GM23338 (cell line): ENCODE measurements around the gene ELP2. TPM values are rescaled to one million over a fixed set of nuclear protein-coding genes. Genes with fewer than 3 reads are reported as not detected.
A peak's percentile ranks its signal among the peaks of the same experiment; 100 is the strongest.

Experiments
- ATAC-seq: fragments of 200-7000 bp; cut with Tn5 transposase; 3 replicates; pipeline ENCODE4 v1.9.1; 2020
- DNase-seq: peaks from one replicate; pipeline ENCODE4 v3.0.0-alpha.2; 2015; ENCODE audit warnings: low spot score
- H2AFZ ChIP-seq: fragments of 200-600 bp; sonication (generic); 2 replicates; pipeline ENCODE4 v1.8.0; 2016; ENCODE audit warnings: antibody characterized with exemption, mild to moderate bottlenecking, moderate library complexity
- H3F3A ChIP-seq: fragments of 200-600 bp; sonication (generic); replicated peaks from 2 replicates; pipeline ENCODE4 v1.8.0; 2017; ENCODE audit warnings: antibody characterized with exemption, mixed run types, low read depth
- H3K27ac ChIP-seq: fragments of 200-600 bp; sonication (generic); 2 replicates; pipeline ENCODE4 v1.6.1; 2016; ENCODE audit warnings: low read depth
- H3K27me3 ChIP-seq: fragments of 200-600 bp; sonication (generic); 2 replicates; pipeline ENCODE4 v1.8.0; 2016; ENCODE audit warnings: mild to moderate bottlenecking, mixed run types, moderate library complexity; ENCODE audit not compliant: insufficient read depth
- H3K36me3 ChIP-seq: fragments of 200-600 bp; sonication (generic); 2 replicates; pipeline ENCODE4 v1.8.0; 2016; ENCODE audit warnings: mild to moderate bottlenecking; ENCODE audit not compliant: insufficient read depth
- H3K4me1 ChIP-seq: fragments of 200-600 bp; sonication (generic); 2 replicates; pipeline ENCODE4 v1.8.0; 2016; ENCODE audit warnings: mild to moderate bottlenecking, moderate library complexity; ENCODE audit not compliant: insufficient read depth
- H3K4me2 ChIP-seq: fragments of 200-600 bp; sonication (generic); 2 replicates; pipeline ENCODE4 v1.7.1; 2017; ENCODE audit warnings: mixed run types
- H3K4me3 ChIP-seq: fragments of 200-600 bp; sonication (generic); 2 replicates; pipeline ENCODE4 v1.6.1; 2016; ENCODE audit warnings: mixed run types
- H3K79me2 ChIP-seq: fragments of 200-600 bp; sonication (generic); replicated peaks from 2 replicates; pipeline ENCODE4 v1.8.0; 2017; ENCODE audit warnings: mild to moderate bottlenecking; ENCODE audit not compliant: insufficient read depth
- H3K9me2 ChIP-seq: fragments of 200-600 bp; sonication (generic); 2 replicates; pipeline ENCODE4 v1.8.0; 2017; ENCODE audit not compliant: insufficient read depth
- H4K20me1 ChIP-seq: fragments of 200-600 bp; sonication (generic); replicated peaks from 2 replicates; pipeline ENCODE4 v1.8.0; 2017; ENCODE audit warnings: mild to moderate bottlenecking; ENCODE audit not compliant: insufficient read depth
- H3K27ac Mint-ChIP-seq: 2 replicates; pipeline ENCODE4 v1.8.0; 2020; ENCODE audit warnings: inconsistent platforms, mild to moderate bottlenecking, moderate library complexity, mixed read lengths
- H3K27me3 Mint-ChIP-seq: 3 replicates; pipeline ENCODE4 v1.8.0; 2022; ENCODE audit warnings: low read depth, mild to moderate bottlenecking, moderate library complexity, mixed read lengths, inconsistent platforms; ENCODE audit not compliant: insufficient read depth, poor library complexity
- H3K36me3 Mint-ChIP-seq: 3 replicates; pipeline ENCODE4 v1.8.0; 2021; ENCODE audit warnings: low read depth, mild to moderate bottlenecking, inconsistent platforms, moderate library complexity, mixed read lengths
- H3K4me1 Mint-ChIP-seq: 3 replicates; pipeline ENCODE4 v1.8.0; 2020; ENCODE audit warnings: mild to moderate bottlenecking, inconsistent platforms, mixed read lengths
- H3K4me3 Mint-ChIP-seq: 3 replicates; pipeline ENCODE4 v1.8.0; 2021; ENCODE audit warnings: moderate library complexity, mild to moderate bottlenecking, inconsistent platforms, mixed read lengths
- H3K9me3 Mint-ChIP-seq: 3 replicates; pipeline ENCODE4 v1.8.0; 2020; ENCODE audit warnings: moderate library complexity, mild to moderate bottlenecking, inconsistent platforms, mixed read lengths
- CREB1 ChIP-seq: fragments of 250-450 bp; sonication (Bioruptor Pico); IDR thresholded peaks from 2 replicates; pipeline ENCODE4 v1.5.0; 2020; ENCODE audit warnings: low read depth, mild to moderate bottlenecking, moderate library complexity
- EZH2 ChIP-seq: fragments of 200-600 bp; sonication (generic); IDR thresholded peaks from one replicate; pipeline ENCODE4 v1.8.0; 2017; ENCODE audit warnings: antibody characterized with exemption, mild to moderate bottlenecking, low read depth; ENCODE audit not compliant: unreplicated experiment
- EZH2phosphoT487 ChIP-seq: fragments of 200-600 bp; sonication (generic); IDR thresholded peaks from one replicate; pipeline ENCODE4 v1.8.1; 2018; ENCODE audit warnings: antibody characterized with exemption; ENCODE audit not compliant: unreplicated experiment
- JUNB ChIP-seq: IDR thresholded peaks from one replicate; pipeline ENCODE4 v1.6.1; 2016; ENCODE audit warnings: antibody characterized with exemption; ENCODE audit not compliant: unreplicated experiment
- NANOG ChIP-seq: IDR thresholded peaks from 2 replicates; pipeline ENCODE4 v1.6.1; 2016; ENCODE audit warnings: antibody characterized with exemption, borderline replicate concordance
- STAT1 ChIP-seq: IDR thresholded peaks from one replicate; pipeline ENCODE4 v1.6.1; 2016; ENCODE audit warnings: antibody characterized with exemption; ENCODE audit not compliant: unreplicated experiment
- ZNF114 ChIP-seq: fragments of 250-450 bp; sonication (Bioruptor Pico); IDR thresholded peaks from 2 replicates; pipeline ENCODE4 v1.5.0; 2020; ENCODE audit warnings: mild to moderate bottlenecking, moderate library complexity
- ZNF331 ChIP-seq: fragments of 250-450 bp; sonication (Bioruptor Pico); IDR thresholded peaks from 2 replicates; pipeline ENCODE4 v1.5.0; 2020; ENCODE audit warnings: low read depth, mild to moderate bottlenecking, moderate library complexity
- polyA plus RNA-seq: library from polyadenylated mRNA; unstranded; fragments of >200 nt; fragmentation: Nextera tagmentation; extraction: Ambion mirVana; gene quantifications from 2 replicates; pipeline ENCODE4 v1.2.1, GENCODE V29; 2016
- total RNA-seq: library from RNA; depleted of rRNA; stranded (reverse); fragments of >200 nt; shearing (Covaris generic); gene quantifications from 2 replicates; pipeline ENCODE4 v1.2.3, GENCODE V29; 2014
- TF ChIP-seq, protein P1 (sequence below): IDR thresholded peaks from one replicate; pipeline ENCODE4 v1.6.1; 2018; ENCODE audit warnings: antibody characterized with exemption; ENCODE audit not compliant: unreplicated experiment
- TF ChIP-seq, protein P2 (sequence below), 2 experiments: fragments of 200-600 bp in 1 of 2; sonication (generic) in 1 of 2; conservative IDR thresholded peaks; 2 replicates each; pipeline versions ENCODE4 v1.5.1 to v1.6.1; 2016 to 2017; ENCODE audit warnings: antibody characterized with exemption in 2 of 2, low read depth in 2 of 2, mild to moderate bottlenecking in 2 of 2, moderate library complexity in 1 of 2
- TF ChIP-seq, protein P3 (sequence below): IDR thresholded peaks from 2 replicates; pipeline ENCODE4 v1.6.1; 2016; ENCODE audit warnings: antibody characterized with exemption
- TF ChIP-seq, protein P4 (sequence below): fragments of 250-450 bp; sonication (Bioruptor Pico); IDR thresholded peaks from 2 replicates; pipeline ENCODE4 v1.5.0; 2020; ENCODE audit warnings: mild to moderate bottlenecking, moderate library complexity

ELP2 gene
- total and polyA plus RNA-seq, 2 experiments from 2014 or later: 119 to 135 TPM

GRCh38 chr18:36143391-36143790 lies 13.7 kb downstream of the ELP2 start (continued):
- TF ChIP-seq CREB1 (CRISPR knock-in tag): no peak
- no peak for TF ChIP-seq NANOG
- no peak for TF ChIP-seq ZNF331 (CRISPR knock-in tag)

DNA sequence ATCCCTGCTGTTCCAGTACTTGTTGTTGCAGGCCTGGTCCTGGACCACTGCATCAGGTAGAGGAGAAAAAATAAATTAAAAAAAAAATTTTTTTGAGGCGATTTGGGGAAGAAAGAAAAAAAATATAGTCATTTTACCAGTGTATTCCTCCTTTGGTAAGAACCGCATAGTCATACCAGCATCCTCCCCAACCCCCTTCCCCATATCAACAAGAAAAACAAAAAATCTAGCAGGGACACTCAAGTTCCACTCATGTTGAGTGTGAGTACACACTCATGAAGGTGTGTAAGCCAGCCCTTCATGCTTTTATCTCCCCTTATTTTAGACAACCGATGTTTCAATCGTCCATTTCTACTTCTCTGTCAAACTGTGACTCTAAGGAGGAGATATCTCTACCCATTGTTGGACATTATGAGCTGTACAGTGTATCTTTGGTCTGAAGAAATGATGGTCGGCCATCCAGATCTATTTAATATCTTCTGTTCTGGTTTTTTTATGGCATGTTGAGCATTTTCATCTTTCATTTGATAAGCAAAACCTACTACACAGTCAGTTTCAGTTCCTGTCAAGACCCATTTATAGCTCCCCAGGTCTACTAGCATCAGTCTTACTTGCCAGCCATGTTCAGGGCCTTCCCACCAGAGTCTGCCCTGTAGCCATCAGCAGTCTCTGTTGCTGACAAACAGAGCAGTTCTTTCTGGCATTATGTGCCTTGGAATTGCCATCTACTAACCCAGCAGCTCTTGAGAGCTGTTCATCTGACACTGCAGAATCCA lies 20.0 kb downstream of the ELP2 start:
- Histone ChIP-seq H3K9me2 (no peaks in the 10 kb centered on the region), H3K36me3 (peaks cover 67% of the 10 kb centered on the region), H3K4me3 (no peak overlapping the region), H3K79me2 (no peaks in the 10 kb centered on the region), H3K4me2 (no peak overlapping the region), H3F3A (no peaks in the 10 kb centered on the region), H4K20me1 (peaks cover 20% of the 10 kb centered on the region), H3K27ac (no peak overlapping the region), H3K4me1 (no peaks in the 10 kb centered on the region), H2AFZ (no peak overlapping the region), H3K27me3 (no peaks in the 10 kb centered on the region)
- no peak for ATAC-seq
- DNase-seq: no peak
- H3K36me3 Mint-ChIP-seq: peaks cover 85% of the 10 kb centered on the region
- H3K4me3 Mint-ChIP-seq: no peak overlapping the region
- peaks cover 4% of the 10 kb centered on the region for H3K27me3 Mint-ChIP-seq
- peak overlapping the region; percentile 75 for H3K27ac Mint-ChIP-seq
- H3K4me1 Mint-ChIP-seq: no peaks in the 10 kb centered on the region
- H3K9me3 Mint-ChIP-seq: no peaks in the 10 kb centered on the region
- TF ChIP-seq, protein P1, sequence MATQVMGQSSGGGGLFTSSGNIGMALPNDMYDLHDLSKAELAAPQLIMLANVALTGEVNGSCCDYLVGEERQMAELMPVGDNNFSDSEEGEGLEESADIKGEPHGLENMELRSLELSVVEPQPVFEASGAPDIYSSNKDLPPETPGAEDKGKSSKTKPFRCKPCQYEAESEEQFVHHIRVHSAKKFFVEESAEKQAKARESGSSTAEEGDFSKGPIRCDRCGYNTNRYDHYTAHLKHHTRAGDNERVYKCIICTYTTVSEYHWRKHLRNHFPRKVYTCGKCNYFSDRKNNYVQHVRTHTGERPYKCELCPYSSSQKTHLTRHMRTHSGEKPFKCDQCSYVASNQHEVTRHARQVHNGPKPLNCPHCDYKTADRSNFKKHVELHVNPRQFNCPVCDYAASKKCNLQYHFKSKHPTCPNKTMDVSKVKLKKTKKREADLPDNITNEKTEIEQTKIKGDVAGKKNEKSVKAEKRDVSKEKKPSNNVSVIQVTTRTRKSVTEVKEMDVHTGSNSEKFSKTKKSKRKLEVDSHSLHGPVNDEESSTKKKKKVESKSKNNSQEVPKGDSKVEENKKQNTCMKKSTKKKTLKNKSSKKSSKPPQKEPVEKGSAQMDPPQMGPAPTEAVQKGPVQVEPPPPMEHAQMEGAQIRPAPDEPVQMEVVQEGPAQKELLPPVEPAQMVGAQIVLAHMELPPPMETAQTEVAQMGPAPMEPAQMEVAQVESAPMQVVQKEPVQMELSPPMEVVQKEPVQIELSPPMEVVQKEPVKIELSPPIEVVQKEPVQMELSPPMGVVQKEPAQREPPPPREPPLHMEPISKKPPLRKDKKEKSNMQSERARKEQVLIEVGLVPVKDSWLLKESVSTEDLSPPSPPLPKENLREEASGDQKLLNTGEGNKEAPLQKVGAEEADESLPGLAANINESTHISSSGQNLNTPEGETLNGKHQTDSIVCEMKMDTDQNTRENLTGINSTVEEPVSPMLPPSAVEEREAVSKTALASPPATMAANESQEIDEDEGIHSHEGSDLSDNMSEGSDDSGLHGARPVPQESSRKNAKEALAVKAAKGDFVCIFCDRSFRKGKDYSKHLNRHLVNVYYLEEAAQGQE: no peak
- no peak for TF ChIP-seq CREB1 (CRISPR knock-in tag)
- no peak for TF ChIP-seq NANOG
- TF ChIP-seq, protein P2, sequence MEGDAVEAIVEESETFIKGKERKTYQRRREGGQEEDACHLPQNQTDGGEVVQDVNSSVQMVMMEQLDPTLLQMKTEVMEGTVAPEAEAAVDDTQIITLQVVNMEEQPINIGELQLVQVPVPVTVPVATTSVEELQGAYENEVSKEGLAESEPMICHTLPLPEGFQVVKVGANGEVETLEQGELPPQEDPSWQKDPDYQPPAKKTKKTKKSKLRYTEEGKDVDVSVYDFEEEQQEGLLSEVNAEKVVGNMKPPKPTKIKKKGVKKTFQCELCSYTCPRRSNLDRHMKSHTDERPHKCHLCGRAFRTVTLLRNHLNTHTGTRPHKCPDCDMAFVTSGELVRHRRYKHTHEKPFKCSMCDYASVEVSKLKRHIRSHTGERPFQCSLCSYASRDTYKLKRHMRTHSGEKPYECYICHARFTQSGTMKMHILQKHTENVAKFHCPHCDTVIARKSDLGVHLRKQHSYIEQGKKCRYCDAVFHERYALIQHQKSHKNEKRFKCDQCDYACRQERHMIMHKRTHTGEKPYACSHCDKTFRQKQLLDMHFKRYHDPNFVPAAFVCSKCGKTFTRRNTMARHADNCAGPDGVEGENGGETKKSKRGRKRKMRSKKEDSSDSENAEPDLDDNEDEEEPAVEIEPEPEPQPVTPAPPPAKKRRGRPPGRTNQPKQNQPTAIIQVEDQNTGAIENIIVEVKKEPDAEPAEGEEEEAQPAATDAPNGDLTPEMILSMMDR (conservative IDR thresholded peaks at IDR 0.05; ENCODE audit: low read depth in 2 of 2): no peak
- TF ChIP-seq, protein P3, sequence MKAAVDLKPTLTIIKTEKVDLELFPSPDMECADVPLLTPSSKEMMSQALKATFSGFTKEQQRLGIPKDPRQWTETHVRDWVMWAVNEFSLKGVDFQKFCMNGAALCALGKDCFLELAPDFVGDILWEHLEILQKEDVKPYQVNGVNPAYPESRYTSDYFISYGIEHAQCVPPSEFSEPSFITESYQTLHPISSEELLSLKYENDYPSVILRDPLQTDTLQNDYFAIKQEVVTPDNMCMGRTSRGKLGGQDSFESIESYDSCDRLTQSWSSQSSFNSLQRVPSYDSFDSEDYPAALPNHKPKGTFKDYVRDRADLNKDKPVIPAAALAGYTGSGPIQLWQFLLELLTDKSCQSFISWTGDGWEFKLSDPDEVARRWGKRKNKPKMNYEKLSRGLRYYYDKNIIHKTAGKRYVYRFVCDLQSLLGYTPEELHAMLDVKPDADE: no peak
- no peak for TF ChIP-seq JUNB
- TF ChIP-seq, protein P4, sequence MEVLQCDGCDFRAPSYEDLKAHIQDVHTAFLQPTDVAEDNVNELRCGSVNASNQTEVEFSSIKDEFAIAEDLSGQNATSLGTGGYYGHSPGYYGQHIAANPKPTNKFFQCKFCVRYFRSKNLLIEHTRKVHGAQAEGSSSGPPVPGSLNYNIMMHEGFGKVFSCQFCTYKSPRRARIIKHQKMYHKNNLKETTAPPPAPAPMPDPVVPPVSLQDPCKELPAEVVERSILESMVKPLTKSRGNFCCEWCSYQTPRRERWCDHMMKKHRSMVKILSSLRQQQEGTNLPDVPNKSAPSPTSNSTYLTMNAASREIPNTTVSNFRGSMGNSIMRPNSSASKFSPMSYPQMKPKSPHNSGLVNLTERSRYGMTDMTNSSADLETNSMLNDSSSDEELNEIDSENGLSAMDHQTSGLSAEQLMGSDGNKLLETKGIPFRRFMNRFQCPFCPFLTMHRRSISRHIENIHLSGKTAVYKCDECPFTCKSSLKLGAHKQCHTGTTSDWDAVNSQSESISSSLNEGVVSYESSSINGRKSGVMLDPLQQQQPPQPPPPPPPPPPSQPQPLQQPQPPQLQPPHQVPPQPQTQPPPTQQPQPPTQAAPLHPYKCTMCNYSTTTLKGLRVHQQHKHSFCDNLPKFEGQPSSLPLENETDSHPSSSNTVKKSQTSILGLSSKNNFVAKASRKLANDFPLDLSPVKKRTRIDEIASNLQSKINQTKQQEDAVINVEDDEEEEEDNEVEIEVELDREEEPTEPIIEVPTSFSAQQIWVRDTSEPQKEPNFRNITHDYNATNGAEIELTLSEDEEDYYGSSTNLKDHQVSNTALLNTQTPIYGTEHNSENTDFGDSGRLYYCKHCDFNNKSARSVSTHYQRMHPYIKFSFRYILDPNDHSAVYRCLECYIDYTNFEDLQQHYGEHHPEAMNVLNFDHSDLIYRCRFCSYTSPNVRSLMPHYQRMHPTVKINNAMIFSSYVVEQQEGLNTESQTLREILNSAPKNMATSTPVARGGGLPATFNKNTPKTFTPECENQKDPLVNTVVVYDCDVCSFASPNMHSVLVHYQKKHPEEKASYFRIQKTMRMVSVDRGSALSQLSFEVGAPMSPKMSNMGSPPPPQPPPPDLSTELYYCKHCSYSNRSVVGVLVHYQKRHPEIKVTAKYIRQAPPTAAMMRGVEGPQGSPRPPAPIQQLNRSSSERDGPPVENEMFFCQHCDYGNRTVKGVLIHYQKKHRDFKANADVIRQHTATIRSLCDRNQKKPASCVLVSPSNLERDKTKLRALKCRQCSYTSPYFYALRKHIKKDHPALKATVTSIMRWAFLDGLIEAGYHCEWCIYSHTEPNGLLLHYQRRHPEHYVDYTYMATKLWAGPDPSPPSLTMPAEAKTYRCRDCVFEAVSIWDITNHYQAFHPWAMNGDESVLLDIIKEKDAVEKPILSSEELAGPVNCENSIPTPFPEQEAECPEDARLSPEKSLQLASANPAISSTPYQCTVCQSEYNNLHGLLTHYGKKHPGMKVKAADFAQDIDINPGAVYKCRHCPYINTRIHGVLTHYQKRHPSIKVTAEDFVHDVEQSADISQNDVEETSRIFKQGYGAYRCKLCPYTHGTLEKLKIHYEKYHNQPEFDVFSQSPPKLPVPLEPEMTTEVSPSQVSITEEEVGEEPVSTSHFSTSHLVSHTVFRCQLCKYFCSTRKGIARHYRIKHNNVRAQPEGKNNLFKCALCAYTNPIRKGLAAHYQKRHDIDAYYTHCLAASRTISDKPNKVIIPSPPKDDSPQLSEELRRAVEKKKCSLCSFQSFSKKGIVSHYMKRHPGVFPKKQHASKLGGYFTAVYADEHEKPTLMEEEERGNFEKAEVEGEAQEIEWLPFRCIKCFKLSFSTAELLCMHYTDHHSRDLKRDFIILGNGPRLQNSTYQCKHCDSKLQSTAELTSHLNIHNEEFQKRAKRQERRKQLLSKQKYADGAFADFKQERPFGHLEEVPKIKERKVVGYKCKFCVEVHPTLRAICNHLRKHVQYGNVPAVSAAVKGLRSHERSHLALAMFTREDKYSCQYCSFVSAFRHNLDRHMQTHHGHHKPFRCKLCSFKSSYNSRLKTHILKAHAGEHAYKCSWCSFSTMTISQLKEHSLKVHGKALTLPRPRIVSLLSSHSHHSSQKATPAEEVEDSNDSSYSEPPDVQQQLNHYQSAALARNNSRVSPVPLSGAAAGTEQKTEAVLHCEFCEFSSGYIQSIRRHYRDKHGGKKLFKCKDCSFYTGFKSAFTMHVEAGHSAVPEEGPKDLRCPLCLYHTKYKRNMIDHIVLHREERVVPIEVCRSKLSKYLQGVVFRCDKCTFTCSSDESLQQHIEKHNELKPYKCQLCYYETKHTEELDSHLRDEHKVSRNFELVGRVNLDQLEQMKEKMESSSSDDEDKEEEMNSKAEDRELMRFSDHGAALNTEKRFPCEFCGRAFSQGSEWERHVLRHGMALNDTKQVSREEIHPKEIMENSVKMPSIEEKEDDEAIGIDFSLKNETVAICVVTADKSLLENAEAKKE (CRISPR knock-in tag): no peak
- no peak for TF ChIP-seq EZH2
- TF ChIP-seq STAT1: no peak
- no peak for TF ChIP-seq ZNF114 (CRISPR knock-in tag)
- no peak for TF ChIP-seq EZH2phosphoT487
